ENCODE results near the gene NPBWR2.

DNA sequence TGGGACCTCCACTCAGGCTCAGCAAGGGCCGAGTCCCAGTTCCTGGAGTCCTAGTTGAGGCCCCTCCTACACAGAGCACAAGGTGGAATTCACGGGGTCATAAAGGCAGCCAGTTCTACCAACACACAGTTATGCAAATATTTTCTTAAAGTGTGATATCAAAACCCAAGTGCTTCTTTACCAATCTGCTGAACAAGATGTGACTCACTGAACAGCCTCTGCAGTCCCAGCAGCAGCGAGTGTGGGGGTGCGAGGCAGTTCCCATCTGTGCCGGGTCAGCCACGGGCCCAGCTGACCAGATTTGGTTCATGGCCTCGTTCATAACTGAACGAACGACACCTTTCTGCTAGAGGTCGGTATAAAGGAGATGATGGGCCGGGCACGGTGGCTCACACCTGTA is 48.8 kb downstream of the NPBWR2 start:
- TF ChIP-seq BHLHE40 (IDR thresholded peaks at IDR 0.05; ENCODE audit: low read length) (no peak), CREB1 (IDR thresholded peaks at IDR 0.05) (no peak), CREB1 (CRISPR knock-in tag; IDR thresholded peaks at IDR 0.05) (no peak)
- TF ChIP-seq, protein P1, sequence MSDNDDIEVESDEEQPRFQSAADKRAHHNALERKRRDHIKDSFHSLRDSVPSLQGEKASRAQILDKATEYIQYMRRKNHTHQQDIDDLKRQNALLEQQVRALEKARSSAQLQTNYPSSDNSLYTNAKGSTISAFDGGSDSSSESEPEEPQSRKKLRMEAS (CRISPR knock-in tag; IDR thresholded peaks at IDR 0.05): no peak
- TF ChIP-seq, protein P2, sequence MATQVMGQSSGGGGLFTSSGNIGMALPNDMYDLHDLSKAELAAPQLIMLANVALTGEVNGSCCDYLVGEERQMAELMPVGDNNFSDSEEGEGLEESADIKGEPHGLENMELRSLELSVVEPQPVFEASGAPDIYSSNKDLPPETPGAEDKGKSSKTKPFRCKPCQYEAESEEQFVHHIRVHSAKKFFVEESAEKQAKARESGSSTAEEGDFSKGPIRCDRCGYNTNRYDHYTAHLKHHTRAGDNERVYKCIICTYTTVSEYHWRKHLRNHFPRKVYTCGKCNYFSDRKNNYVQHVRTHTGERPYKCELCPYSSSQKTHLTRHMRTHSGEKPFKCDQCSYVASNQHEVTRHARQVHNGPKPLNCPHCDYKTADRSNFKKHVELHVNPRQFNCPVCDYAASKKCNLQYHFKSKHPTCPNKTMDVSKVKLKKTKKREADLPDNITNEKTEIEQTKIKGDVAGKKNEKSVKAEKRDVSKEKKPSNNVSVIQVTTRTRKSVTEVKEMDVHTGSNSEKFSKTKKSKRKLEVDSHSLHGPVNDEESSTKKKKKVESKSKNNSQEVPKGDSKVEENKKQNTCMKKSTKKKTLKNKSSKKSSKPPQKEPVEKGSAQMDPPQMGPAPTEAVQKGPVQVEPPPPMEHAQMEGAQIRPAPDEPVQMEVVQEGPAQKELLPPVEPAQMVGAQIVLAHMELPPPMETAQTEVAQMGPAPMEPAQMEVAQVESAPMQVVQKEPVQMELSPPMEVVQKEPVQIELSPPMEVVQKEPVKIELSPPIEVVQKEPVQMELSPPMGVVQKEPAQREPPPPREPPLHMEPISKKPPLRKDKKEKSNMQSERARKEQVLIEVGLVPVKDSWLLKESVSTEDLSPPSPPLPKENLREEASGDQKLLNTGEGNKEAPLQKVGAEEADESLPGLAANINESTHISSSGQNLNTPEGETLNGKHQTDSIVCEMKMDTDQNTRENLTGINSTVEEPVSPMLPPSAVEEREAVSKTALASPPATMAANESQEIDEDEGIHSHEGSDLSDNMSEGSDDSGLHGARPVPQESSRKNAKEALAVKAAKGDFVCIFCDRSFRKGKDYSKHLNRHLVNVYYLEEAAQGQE (IDR thresholded peaks at IDR 0.05; ENCODE audit: borderline replicate concordance): no peak
- TF ChIP-seq, protein P2 (CRISPR knock-in tag; IDR thresholded peaks at IDR 0.05; ENCODE audit: low read depth): no peak
- TF ChIP-seq, protein P3, sequence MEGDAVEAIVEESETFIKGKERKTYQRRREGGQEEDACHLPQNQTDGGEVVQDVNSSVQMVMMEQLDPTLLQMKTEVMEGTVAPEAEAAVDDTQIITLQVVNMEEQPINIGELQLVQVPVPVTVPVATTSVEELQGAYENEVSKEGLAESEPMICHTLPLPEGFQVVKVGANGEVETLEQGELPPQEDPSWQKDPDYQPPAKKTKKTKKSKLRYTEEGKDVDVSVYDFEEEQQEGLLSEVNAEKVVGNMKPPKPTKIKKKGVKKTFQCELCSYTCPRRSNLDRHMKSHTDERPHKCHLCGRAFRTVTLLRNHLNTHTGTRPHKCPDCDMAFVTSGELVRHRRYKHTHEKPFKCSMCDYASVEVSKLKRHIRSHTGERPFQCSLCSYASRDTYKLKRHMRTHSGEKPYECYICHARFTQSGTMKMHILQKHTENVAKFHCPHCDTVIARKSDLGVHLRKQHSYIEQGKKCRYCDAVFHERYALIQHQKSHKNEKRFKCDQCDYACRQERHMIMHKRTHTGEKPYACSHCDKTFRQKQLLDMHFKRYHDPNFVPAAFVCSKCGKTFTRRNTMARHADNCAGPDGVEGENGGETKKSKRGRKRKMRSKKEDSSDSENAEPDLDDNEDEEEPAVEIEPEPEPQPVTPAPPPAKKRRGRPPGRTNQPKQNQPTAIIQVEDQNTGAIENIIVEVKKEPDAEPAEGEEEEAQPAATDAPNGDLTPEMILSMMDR (IDR thresholded peaks at IDR 0.05 in 2 of 3, conservative IDR thresholded peaks at IDR 0.05 in 1 of 3; ENCODE audit: insufficient read depth in 2 of 3, low read depth in 1 of 3, low read length in 3 of 3): no peak
